HepG2 (cell line): ENCODE data around the gene CDYL. TPM values are rescaled to one million over a fixed set of nuclear protein-coding genes. Genes with fewer than 3 reads are reported as not detected.

Experiments
- ATAC-seq: fragments of 200-7000 bp; cut with Tn5 transposase; 3 replicates; pipeline ENCODE4 v1.9.1; 2020; ENCODE audit warnings: mild to moderate bottlenecking, moderate library complexity
- BruUV-seq: library from RNA; stranded (reverse); fragments of 400-500 nt; replicated peaks from 2 replicates; lab custom pipeline; 2021; lab: Mats Ljungman, UMichigan
- CTCF ChIA-PET: fragments of 300-600 bp; formaldehyde crosslinking; extraction: SDS; loops from one replicate; lab custom pipeline; 2021; ENCODE audit warnings: low total read pairs, inconsistent platforms, low intra/inter-chr PET ratio; lab: Yijun Ruan, JAX
- POLR2A ChIA-PET: fragments of 350-600 bp; sonication (Branson Sonifier 250); formaldehyde crosslinking; loops from one replicate; lab custom pipeline; 2020; ENCODE audit warnings: antibody characterized with exemption, inconsistent platforms; lab: Yijun Ruan, JAX
- DNase-seq: peaks from one replicate; pipeline ENCODE4 v3.0.0-alpha.2; 2015; ENCODE audit warnings: low spot score
- FAIRE-seq: peaks from 3 replicates; lab custom pipeline; 2011; peaks lifted over from hg19 to GRCh38; lab: Jason Lieb, UNC
- H2AFZ ChIP-seq: one replicate; pipeline ENCODE4 v1.6.1; 2011; ENCODE audit warnings: low read length, inconsistent platforms
- H3K27ac ChIP-seq: fragments of 300-600 bp; 3 replicates; pipeline ENCODE4 v1.8.0; 2011; ENCODE audit warnings: mixed run types, mild to moderate bottlenecking, mixed read lengths, low read length, inconsistent platforms; ENCODE audit not compliant: insufficient read depth; ENCODE audit errors: extremely low read length
- H3K27me3 ChIP-seq, 2 experiments: fragments of 200-600 bp in 1 of 2; 2 replicates in 1 of 2; 3 replicates in 1 of 2; pipeline versions ENCODE4 v1.6.0 to v1.8.0; 2011; ENCODE audit warnings: low read length in 2 of 2, mild to moderate bottlenecking in 2 of 2, moderate library complexity in 2 of 2, inconsistent platforms in 1 of 2; ENCODE audit not compliant: insufficient read depth in 2 of 2, control insufficient read depth in 1 of 2
- H3K36me3 ChIP-seq, 2 experiments: fragments of 200-600 bp in 1 of 2; replicated peaks in 1 of 2; 2 replicates in 1 of 2; 3 replicates in 1 of 2; pipeline versions ENCODE4 v1.5.1 to v1.8.0; 2011; ENCODE audit warnings: low read length in 2 of 2, inconsistent platforms in 1 of 2; ENCODE audit not compliant: insufficient read depth in 2 of 2, control insufficient read depth in 1 of 2
- H3K4me1 ChIP-seq: 2 replicates; pipeline ENCODE4 v1.5.1; 2012; ENCODE audit warnings: low read length, inconsistent platforms; ENCODE audit not compliant: insufficient read depth
- H3K4me2 ChIP-seq: 2 replicates; pipeline ENCODE4 v1.6.0; 2011; ENCODE audit warnings: low read depth, low read length, inconsistent platforms
- H3K4me3 ChIP-seq, 3 experiments: fragments of 200-600 bp in 1 of 3; sonication (generic), shearing (Covaris generic) in 1 of 3; replicated peaks in 1 of 3; 2 replicates each; pipeline ENCODE4 v1.5.1; 2011 to 2016; ENCODE audit warnings: low read length in 3 of 3, inconsistent platforms in 2 of 3, low read depth in 2 of 3, mild to moderate bottlenecking in 2 of 3, control low read depth in 1 of 3, mixed read lengths in 1 of 3; ENCODE audit not compliant: insufficient read depth in 1 of 3
- H3K79me2 ChIP-seq: one replicate; pipeline ENCODE4 v1.6.1; 2011; ENCODE audit warnings: low read length, inconsistent platforms; ENCODE audit not compliant: insufficient read depth
- H3K9ac ChIP-seq: 2 replicates; pipeline ENCODE4 v1.6.0; 2011; ENCODE audit warnings: mild to moderate bottlenecking, low read depth, low read length, inconsistent platforms; ENCODE audit not compliant: insufficient read depth
- H3K9me3 ChIP-seq: 2 replicates; pipeline ENCODE4 v1.5.1; 2012; ENCODE audit warnings: mild to moderate bottlenecking, low read length
- H4K20me1 ChIP-seq: 2 replicates; pipeline ENCODE4 v1.6.0; 2011; ENCODE audit warnings: inconsistent platforms, mild to moderate bottlenecking, low read length, moderate library complexity; ENCODE audit not compliant: insufficient read depth
- ARID3A ChIP-seq: IDR thresholded peaks from 2 replicates; pipeline ENCODE4 v1.6.1; 2012; ENCODE audit warnings: low read depth, low read length, improper control_type of control experiment
- DDIT3 ChIP-seq: sonication (generic); formaldehyde crosslinking; IDR thresholded peaks from 2 replicates; pipeline ENCODE4 v1.4.0; 2020; ENCODE audit warnings: mild to moderate bottlenecking, missing genetic modification reagents
- FUBP1 ChIP-seq: sonication (generic); formaldehyde crosslinking; IDR thresholded peaks from 2 replicates; pipeline ENCODE4 v1.5.1; 2020; ENCODE audit warnings: missing genetic modification reagents, mild to moderate bottlenecking, borderline replicate concordance
- HDAC6 ChIP-seq: fragments of 200-600 bp; sonication (generic); IDR thresholded peaks from 2 replicates; pipeline ENCODE4 v1.7.0; 2017; ENCODE audit warnings: mild to moderate bottlenecking, antibody characterized with exemption, low read length, low read depth
- KDM5B ChIP-seq: sonication (generic); formaldehyde crosslinking; IDR thresholded peaks from 2 replicates; pipeline ENCODE4 v1.4.0; 2020; ENCODE audit warnings: missing genetic modification reagents, mild to moderate bottlenecking, borderline replicate concordance
- PREB ChIP-seq: sonication (generic); formaldehyde crosslinking; IDR thresholded peaks from 2 replicates; pipeline ENCODE4 v1.4.0; 2020; ENCODE audit warnings: missing genetic modification reagents
- SIX1 ChIP-seq: sonication (generic); formaldehyde crosslinking; IDR thresholded peaks from 2 replicates; pipeline ENCODE4 v1.4.0; 2020; ENCODE audit warnings: missing genetic modification reagents, borderline replicate concordance
- SMC3 ChIP-seq: IDR thresholded peaks from 2 replicates; pipeline ENCODE4 v1.6.1; 2011; ENCODE audit warnings: low read length, improper control_type of control experiment
- TEAD3 ChIP-seq: optimal IDR thresholded peaks from 2 replicates; pipeline ENCODE3; 2016; ENCODE audit warnings: borderline replicate concordance
- ZFYVE20 ChIP-seq: sonication (generic); formaldehyde crosslinking; IDR thresholded peaks from 2 replicates; pipeline ENCODE4 v1.8.0; 2023; ENCODE audit warnings: low read depth, mild to moderate bottlenecking, moderate library complexity, missing genetic modification reagents, borderline replicate concordance
- ZMYM2 ChIP-seq: sonication (generic); formaldehyde crosslinking; IDR thresholded peaks from 2 replicates; pipeline ENCODE4 v1.8.0; 2022; ENCODE audit warnings: mild to moderate bottlenecking, missing genetic modification reagents
- ZNF362 ChIP-seq: sonication (generic); formaldehyde crosslinking; IDR thresholded peaks from 2 replicates; pipeline ENCODE4 v1.4.0; 2020; ENCODE audit warnings: missing genetic modification reagents, mild to moderate bottlenecking, borderline replicate concordance
- ZNF460 ChIP-seq: sonication (generic); formaldehyde crosslinking; IDR thresholded peaks from 2 replicates; pipeline ENCODE4 v1.5.1; 2020; ENCODE audit warnings: missing genetic modification reagents, mild to moderate bottlenecking, borderline replicate concordance
- ZNF547 ChIP-seq: sonication (generic); formaldehyde crosslinking; IDR thresholded peaks from 2 replicates; pipeline ENCODE4 v1.5.1; 2020; ENCODE audit warnings: mild to moderate bottlenecking, missing genetic modification reagents
- WGBS: methylation state at CpG from one replicate; pipeline ENCODE4 v1.1.6; 2017; ENCODE audit warnings: low lambda C conversion rate; 5-methylcytosine and 5-hydroxymethylcytosine counted together
- in situ Hi-C: cut with HindIII; loops from 2 replicates; pipeline ENCODE4 v1.10.0; 2017; ENCODE audit warnings: low pct_unique_long_range_greater_than_20kb; ENCODE audit not compliant: extremely low pct_ligation_motif_present
- intact Hi-C: fragments of 100-400 bp; cut with micrococcal nuclease; formaldehyde crosslinking; loops from one replicate; pipeline ENCODE4 v1.10.0; 2022; ENCODE audit not compliant: unreplicated experiment
- polyA plus RNA-seq, 8 experiments: library from polyadenylated mRNA; depleted of rRNA in 3 of 8; stranded (reverse) in 7 of 8; unstranded in 1 of 8; fragments of >200 nt; fragmentation: Illumina TruSeq in 4 of 8; extraction: Trizol in 4 of 8; gene quantifications; 2 replicates each; pipeline versions ENCODE4 v1.2.1 to v1.2.3, GENCODE V29; 2011 to 2016; ENCODE audit warnings: low read depth in 4 of 8, missing spikeins in 1 of 8, mixed read lengths in 1 of 8; ENCODE audit not compliant: insufficient read depth in 1 of 8
- total RNA-seq, 5 experiments: library from RNA; depleted of rRNA; stranded (reverse); fragments of >200 nt; fragmentation: Illumina TruSeq; extraction: Trizol; gene quantifications; 2 replicates each; pipeline ENCODE4 v1.2.3, GENCODE V29; 2016; ENCODE audit warnings: low read depth in 1 of 5

Gene CDYL
- total and polyA plus RNA-seq, 2 of the 13 experiments (the other 11 are each of a cell fraction or from before 2014, with no cell fraction given) = 22.8 to 105 TPM

- Histone ChIP-seq H2AFZ (no peak overlapping the region), H3K4me2 (no peak overlapping the region), H3K9ac (no peak overlapping the region), H3K27ac (no peak overlapping the region), H3K4me3 (no peak overlapping the region), H4K20me1 (no peaks in the 10 kb centered on the region), H3K4me1 (0 out of 2 replicates have a peak, but pooled peaks cover 4% of the 10 kb centered on the region), H3K9me3 (no peaks in the 10 kb centered on the region), H3K27me3 (no peaks in the 10 kb centered on the region), H3K36me3 (peaks cover 2 to 17% of the 10 kb centered on the region in 2 experiments; a peak in 4 of 5 replicates), H3K79me2 (peaks cover 2% of the 10 kb centered on the region)
- DNase-seq = no peak
- no TSS peak for BruUV-seq
- WGBS = 85% methylated on average over 10 of the region's 10 CpGs
- in situ Hi-C loops (no loop called here), intact Hi-C loops (no loop called here)
- FAIRE-seq = no peak
- ChIA-PET CTCF (no interaction called here), POLR2A (no interaction called here)
- no peak for ATAC-seq
- no peak for TF ChIP-seq ZNF547 (CRISPR knock-in tag)
- no peak for TF ChIP-seq ZFYVE20
- no peak for TF ChIP-seq FUBP1 (CRISPR knock-in tag)
- TF ChIP-seq TEAD3 (CRISPR knock-in tag) = no peak
- TF ChIP-seq HDAC6 = no peak
- TF ChIP-seq SIX1 (CRISPR knock-in tag) = no peak
- TF ChIP-seq ZNF460 = no peak
- no peak for TF ChIP-seq SMC3
- no peak for TF ChIP-seq DDIT3 (CRISPR knock-in tag)
- TF ChIP-seq ZMYM2 (CRISPR knock-in tag) = no peak
- TF ChIP-seq ZNF362 = no peak
- TF ChIP-seq ARID3A = no peak
- no peak for TF ChIP-seq KDM5B (CRISPR knock-in tag)
- no peak for TF ChIP-seq PREB (CRISPR knock-in tag)
Observed at GRCh38 chr6:4909063-4909706, 133.0 kb downstream of the CDYL start.
